Peyer's patch (tissue), 4 donors: ENCODE data around the gene SLC7A6.

Experiments
- CTCF ChIP-seq, 6 experiments: fragments of 450-650 bp in 4 of 6; fragments of 200-600 bp in 2 of 6; sonication (generic) in 1 of 6; IDR thresholded peaks; one replicate each; pipeline ENCODE4 v1.5.1; 2017 to 2019; ENCODE audit warnings: antibody characterized with exemption in 6 of 6, mild to moderate bottlenecking in 3 of 6, moderate library complexity in 1 of 6
- POLR2A ChIP-seq, 2 donors: fragments of 450-650 bp; IDR thresholded peaks; one replicate each; pipeline ENCODE4 v1.5.1; 2017; ENCODE audit warnings: antibody characterized with exemption in 2 of 2, mild to moderate bottlenecking in 2 of 2, moderate library complexity in 2 of 2

GRCh38 chr16:68223072-68223471, 41.3 kb upstream of the SLC7A6 start:
- no peak for TF ChIP-seq POLR2A (IDR thresholded peaks at IDR 0.05)
- TF ChIP-seq CTCF (IDR thresholded peaks at IDR 0.05), result no peak
